Heart left ventricle (tissue), 13 donors: Measurements from ENCODE around the gene TRMO.

Experiments
- POLR2A ChIP-seq, 2 donors: fragments of 450-650 bp; IDR thresholded peaks; one replicate each; pipeline ENCODE4 v1.6.1; 2017; ENCODE audit warnings: antibody characterized with exemption in 2 of 2, mild to moderate bottlenecking in 2 of 2, moderate library complexity in 2 of 2
- TF ChIP-seq, protein P1 (sequence below), 12 donors: fragments of 200-600 bp; sonication (generic) in 4 of 12; IDR thresholded peaks; one replicate each; pipeline versions ENCODE4 v1.5.0 to v1.8.0; 2018 to 2022; ENCODE audit warnings: antibody characterized with exemption in 12 of 12, mild to moderate bottlenecking in 5 of 12
- donor health status: ischemic (EF 13 %, LVEDD 7.1; RV severe dilation, severe dysfunction).
- donor health status: DM: no; HTN: yes; CAD: no.
- donor health status: DM: no; HTN: no; CAD: no.
- donor health status: ischemic (EF 25% LVEDD 6.9; RV normal size, moderate dysfunction).
- donor health status: ischemic (EF 25% LVEDD 5.7; RV mildly dilated, moderate dysfunction).
- donor health status: ischemic (EF 35%, LVEDD 5.7; RV mildly dilated, moderate dysfunction).
- donor health status: nonischemic (EF 11% LVEDD 7.7; RV severe dilation, severe dysfunction).
- donor health status: DM: yes; HTN: yes; CAD: no.
- donor health status: PGD.
- donor health status: ischemic (EF 29% LVEDD 5.4; RV normal size, mild dysfunction).
- donor health status: nonischemic (EF 23%, LVEDD 6.1; RV moderate dilation, normal function).

DNA sequence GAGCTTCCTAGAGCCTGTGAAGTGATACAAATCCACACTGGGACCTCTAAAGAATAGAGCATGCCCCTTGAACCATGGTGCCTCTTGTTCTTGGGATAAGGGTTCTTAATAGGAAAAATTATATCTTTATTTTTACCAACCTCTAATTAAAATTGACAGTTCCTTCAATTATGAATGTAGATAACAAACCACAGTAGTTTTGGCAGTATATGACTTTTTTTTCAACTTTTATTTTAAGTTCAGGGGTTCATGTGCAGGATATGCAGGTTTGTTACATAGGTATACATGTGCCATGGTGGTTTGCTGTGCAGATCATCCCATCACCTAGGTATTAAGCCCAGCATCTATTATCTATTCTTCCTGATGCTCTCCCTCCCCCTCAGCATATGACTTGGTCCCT is 14.7 kb upstream of the TRMO start:
- TF ChIP-seq, protein P1, sequence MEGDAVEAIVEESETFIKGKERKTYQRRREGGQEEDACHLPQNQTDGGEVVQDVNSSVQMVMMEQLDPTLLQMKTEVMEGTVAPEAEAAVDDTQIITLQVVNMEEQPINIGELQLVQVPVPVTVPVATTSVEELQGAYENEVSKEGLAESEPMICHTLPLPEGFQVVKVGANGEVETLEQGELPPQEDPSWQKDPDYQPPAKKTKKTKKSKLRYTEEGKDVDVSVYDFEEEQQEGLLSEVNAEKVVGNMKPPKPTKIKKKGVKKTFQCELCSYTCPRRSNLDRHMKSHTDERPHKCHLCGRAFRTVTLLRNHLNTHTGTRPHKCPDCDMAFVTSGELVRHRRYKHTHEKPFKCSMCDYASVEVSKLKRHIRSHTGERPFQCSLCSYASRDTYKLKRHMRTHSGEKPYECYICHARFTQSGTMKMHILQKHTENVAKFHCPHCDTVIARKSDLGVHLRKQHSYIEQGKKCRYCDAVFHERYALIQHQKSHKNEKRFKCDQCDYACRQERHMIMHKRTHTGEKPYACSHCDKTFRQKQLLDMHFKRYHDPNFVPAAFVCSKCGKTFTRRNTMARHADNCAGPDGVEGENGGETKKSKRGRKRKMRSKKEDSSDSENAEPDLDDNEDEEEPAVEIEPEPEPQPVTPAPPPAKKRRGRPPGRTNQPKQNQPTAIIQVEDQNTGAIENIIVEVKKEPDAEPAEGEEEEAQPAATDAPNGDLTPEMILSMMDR (IDR thresholded peaks at IDR 0.05): no peak
- TF ChIP-seq POLR2A (IDR thresholded peaks at IDR 0.05): no peak
